SK-N-SH (cell line): ENCODE results near the gene TMEM184C. TPM values are rescaled to one million over a fixed set of nuclear protein-coding genes. Genes with fewer than 3 reads are reported as not detected.

Experiments
- CTCF ChIA-PET: fragments of 300-600, 350-600 bp; formaldehyde crosslinking; extraction: SDS; loops from one replicate; lab custom pipeline; 2021; lab: Yijun Ruan, JAX
- POLR2A ChIA-PET: fragments of 350-600 bp; sonication (Branson Sonifier 250); formaldehyde crosslinking; extraction: SDS; loops from one replicate; lab custom pipeline; 2020; ENCODE audit warnings: antibody characterized with exemption, inconsistent platforms; lab: Yijun Ruan, JAX
- DNase-seq: peaks from one replicate; pipeline ENCODE4 v3.0.0; 2012
- H2AFZ ChIP-seq: fragments of 200-600 bp; sonication (generic); 2 replicates; pipeline ENCODE4 v1.8.1; 2016; ENCODE audit warnings: antibody characterized with exemption, mild to moderate bottlenecking, low read depth
- H3F3A ChIP-seq: fragments of 200-600 bp; sonication (generic); replicated peaks from 2 replicates; pipeline ENCODE3; 2016; ENCODE audit warnings: antibody characterized with exemption, mild to moderate bottlenecking; ENCODE audit not compliant: insufficient read depth
- H3K27ac ChIP-seq, 2 experiments: fragments of 200-500 bp in 1 of 2; fragments of 200-600 bp in 1 of 2; sonication (Bioruptor generic) in 1 of 2; sonication (generic), shearing (Covaris generic) in 1 of 2; 2 replicates each; pipeline versions ENCODE4 v1.5.1 to v1.6.1; 2014 to 2016; ENCODE audit warnings: low read depth in 2 of 2, inconsistent platforms in 1 of 2, low read length in 1 of 2, mild to moderate bottlenecking in 1 of 2, mixed read lengths in 1 of 2
- H3K27me3 ChIP-seq: fragments of 200-600 bp; sonication (generic), shearing (Covaris generic); 2 replicates; pipeline ENCODE4 v1.6.1; 2016; ENCODE audit warnings: mixed run types; ENCODE audit not compliant: insufficient read depth
- H3K36me3 ChIP-seq, 2 experiments: fragments of 200-500 bp in 1 of 2; fragments of 200-600 bp in 1 of 2; sonication (Bioruptor generic) in 1 of 2; sonication (generic) in 1 of 2; replicated peaks in 1 of 2; 2 replicates each; pipeline versions ENCODE3 to v1.5.1; 2014 to 2016; ENCODE audit warnings: low read length in 1 of 2, mild to moderate bottlenecking in 1 of 2; ENCODE audit not compliant: insufficient read depth in 2 of 2, control insufficient read depth in 1 of 2
- H3K4me1 ChIP-seq, 2 experiments: fragments of 200-500 bp in 1 of 2; fragments of 200-600 bp in 1 of 2; sonication (Bioruptor generic) in 1 of 2; sonication (generic), shearing (Covaris generic) in 1 of 2; 2 replicates each; pipeline versions ENCODE4 v1.5.1 to v1.6.1; 2014 to 2016; ENCODE audit warnings: low read depth in 1 of 2, low read length in 1 of 2, mixed run types in 1 of 2; ENCODE audit not compliant: insufficient read depth in 2 of 2, control insufficient read depth in 1 of 2
- H3K4me2 ChIP-seq: fragments of 200-600 bp; sonication (generic), shearing (Covaris generic); 2 replicates; pipeline ENCODE4 v1.6.1; 2017; ENCODE audit warnings: mixed run types
- H3K4me3 ChIP-seq, 2 experiments: fragments of 200-500 bp in 1 of 2; fragments of 200-600 bp in 1 of 2; sonication (Bioruptor generic) in 1 of 2; sonication (generic), shearing (Covaris generic) in 1 of 2; 2 replicates each; pipeline versions ENCODE4 v1.5.1 to v1.8.1; 2014 to 2016; ENCODE audit warnings: low read depth in 2 of 2, inconsistent platforms in 1 of 2, low read length in 1 of 2, mild to moderate bottlenecking in 1 of 2, mixed read lengths in 1 of 2, moderate library complexity in 1 of 2
- H3K79me2 ChIP-seq: fragments of 200-600 bp; sonication (generic); 2 replicates; pipeline ENCODE4 v1.8.1; 2017; ENCODE audit warnings: mild to moderate bottlenecking; ENCODE audit not compliant: insufficient read depth
- H3K9ac ChIP-seq: fragments of 200-600 bp; sonication (generic); 2 replicates; pipeline ENCODE4 v1.6.1; 2017; ENCODE audit warnings: mixed run types
- H3K9me2 ChIP-seq: fragments of 200-600 bp; sonication (generic); 2 replicates; pipeline ENCODE4 v1.6.1; 2017; ENCODE audit warnings: mixed run types
- H3K9me3 ChIP-seq: fragments of 200-600 bp; sonication (generic); 2 replicates; pipeline ENCODE4 v1.6.1; 2017; ENCODE audit warnings: mixed run types, mild to moderate bottlenecking, moderate library complexity
- H4K20me1 ChIP-seq: fragments of 200-600 bp; sonication (generic); 2 replicates; pipeline ENCODE4 v1.6.1; 2017; ENCODE audit warnings: mild to moderate bottlenecking, mixed run types; ENCODE audit not compliant: insufficient read depth
- CHD2 ChIP-seq: fragments of 150-350 bp; IDR thresholded peaks from 2 replicates; pipeline ENCODE4 v1.6.1; 2018; ENCODE audit warnings: low read length; ENCODE audit not compliant: partially characterized antibody
- EP300 ChIP-seq, 2 experiments: IDR thresholded peaks; 2 replicates each; pipeline versions ENCODE4 v1.4.0 to v1.6.1; 2012; ENCODE audit warnings: borderline replicate concordance in 1 of 2, low read depth in 1 of 2, low read length in 1 of 2
- FOSL2 ChIP-seq: IDR thresholded peaks from 2 replicates; pipeline ENCODE4 v1.4.0; 2012; ENCODE audit warnings: low read depth, mild to moderate bottlenecking, moderate library complexity, borderline replicate concordance
- FOXJ3 ChIP-seq: sonication (generic); formaldehyde crosslinking; IDR thresholded peaks from 2 replicates; pipeline ENCODE4 v1.5.1; 2020; ENCODE audit warnings: mild to moderate bottlenecking, missing genetic modification reagents
- FOXM1 ChIP-seq: IDR thresholded peaks from 2 replicates; pipeline ENCODE4 v1.4.0; 2012; ENCODE audit warnings: low read depth, mild to moderate bottlenecking
- JUND ChIP-seq: IDR thresholded peaks from 2 replicates; pipeline ENCODE4 v1.4.0; 2012
- MAX ChIP-seq: IDR thresholded peaks from 2 replicates; pipeline ENCODE4 v1.4.0; 2012; ENCODE audit warnings: low read depth
- MXI1 ChIP-seq: IDR thresholded peaks from 2 replicates; pipeline ENCODE4 v1.6.1; 2012; ENCODE audit warnings: mild to moderate bottlenecking, low read depth, low read length, improper control_type of control experiment
- NFIC ChIP-seq: IDR thresholded peaks from 2 replicates; pipeline ENCODE4 v1.4.0; 2012; ENCODE audit warnings: borderline replicate concordance
- PBX3 ChIP-seq: IDR thresholded peaks from 2 replicates; pipeline ENCODE4; 2012
- POLR2AphosphoS5 ChIP-seq: IDR thresholded peaks from 2 replicates; pipeline ENCODE4 v1.6.1; 2012; ENCODE audit warnings: low read depth, low read length
- RAD21 ChIP-seq: IDR thresholded peaks from 2 replicates; pipeline ENCODE4 v1.6.1; 2012; ENCODE audit warnings: mild to moderate bottlenecking, low read length
- RCOR1 ChIP-seq: fragments of 150-350 bp; IDR thresholded peaks from 2 replicates; pipeline ENCODE4 v1.6.1; 2017; ENCODE audit warnings: antibody characterized with exemption, low read length
- RXRA ChIP-seq: IDR thresholded peaks from 2 replicates; pipeline ENCODE4 v1.4.0; 2012; ENCODE audit warnings: low read depth, mild to moderate bottlenecking, borderline replicate concordance
- SIN3A ChIP-seq: IDR thresholded peaks from 2 replicates; pipeline ENCODE4 v1.6.1; 2012; ENCODE audit warnings: low read depth, mild to moderate bottlenecking, low read length, moderate library complexity, borderline replicate concordance
- SMC3 ChIP-seq: IDR thresholded peaks from 2 replicates; pipeline ENCODE4 v1.6.1; 2012; ENCODE audit warnings: low read depth, low read length, improper control_type of control experiment
- TAF1 ChIP-seq: IDR thresholded peaks from 2 replicates; pipeline ENCODE4 v1.6.1; 2012; ENCODE audit warnings: low read depth, mild to moderate bottlenecking, low read length, moderate library complexity, borderline replicate concordance
- TCF12 ChIP-seq: IDR thresholded peaks from 2 replicates; pipeline ENCODE4 v1.4.0; 2012
- TEAD4 ChIP-seq: IDR thresholded peaks from 2 replicates; pipeline ENCODE4 v1.4.0; 2012; ENCODE audit warnings: mild to moderate bottlenecking, borderline replicate concordance; ENCODE audit not compliant: insufficient read depth
- YY1 ChIP-seq: IDR thresholded peaks from 2 replicates; pipeline ENCODE4 v1.4.0; 2012; ENCODE audit warnings: low read depth, mild to moderate bottlenecking
- WGBS: methylation state at CpG from one replicate; pipeline ENCODE4 v1.1.6; 2017; ENCODE audit warnings: low lambda C conversion rate; 5-methylcytosine and 5-hydroxymethylcytosine counted together
- polyA plus RNA-seq, 3 experiments: library from polyadenylated mRNA; depleted of rRNA; stranded (reverse); fragments of >200 nt; gene quantifications; 2 replicates each; pipeline ENCODE4 v1.2.3, GENCODE V29; 2012

The TMEM184C gene
- polyA plus RNA-seq, 1 of the 3 experiments (the other 2 are of a cell fraction): 17.5 TPM

GRCh38 chr4:147645099-147645498 is 27.9 kb downstream of the TMEM184C start (continued):
- TF ChIP-seq PBX3: no peak
- TF ChIP-seq MAX: no peak
- no peak for TF ChIP-seq FOXM1
- no peak for TF ChIP-seq RXRA
- no peak for TF ChIP-seq SIN3A
- no peak for TF ChIP-seq EP300 (IDR thresholded peaks at IDR 0.05; ENCODE audit: borderline replicate concordance in 1 of 2, low read depth in 1 of 2, low read length in 1 of 2)
- no peak for TF ChIP-seq SMC3
- no peak for TF ChIP-seq TEAD4
- no peak for TF ChIP-seq RAD21
- TF ChIP-seq TAF1: no peak

- Histone ChIP-seq H3K9ac (no peak overlapping the region), H3K9me2 (no peaks in the 10 kb centered on the region), H3F3A (peaks cover 8% of the 10 kb centered on the region), H2AFZ (no peak overlapping the region), H3K27me3 (no peaks in the 10 kb centered on the region), H3K4me3 (no peak overlapping the region), H3K4me1 (peaks cover 0 to 5% of the 10 kb centered on the region in 2 experiments; a peak in 3 of 4 replicates), H3K4me2 (no peak overlapping the region), H3K27ac (no peak overlapping the region), H3K79me2 (peaks cover 17% of the 10 kb centered on the region), H4K20me1 (no peaks in the 10 kb centered on the region), H3K36me3 (peaks cover 11 to 15% of the 10 kb centered on the region in 2 experiments), H3K9me3 (no peaks in the 10 kb centered on the region)
- DNase-seq: no peak
- TF ChIP-seq TCF12 (no peak), TEAD4 (no peak)
- POLR2A ChIA-PET: no interaction called here
- CTCF ChIA-PET: interaction anchor here (4.0 kb wide), 1 partner anchor 219 kb away, joined by 17 read pairs; no protein-coding TSS in a partner anchor
Observed at GRCh38 chr4:147648656-147649055, 31.5 kb downstream of the TMEM184C start.

GRCh38 chr4:147651563-147651962 is 34.4 kb downstream of the TMEM184C start:
- H4K20me1 ChIP-seq: no peaks in the 10 kb centered on the region
- no peaks in the 10 kb centered on the region for H3K4me1 ChIP-seq
- no peak overlapping the region for H3K9ac ChIP-seq
- POLR2A ChIA-PET: no interaction called here
- H3K27me3 ChIP-seq: no peaks in the 10 kb centered on the region
- CTCF ChIA-PET: interaction anchor here (4.0 kb wide), 1 partner anchor 216 kb away, joined by 17 read pairs; no protein-coding TSS in a partner anchor
- peaks cover 14% of the 10 kb centered on the region for H3K79me2 ChIP-seq
- 90% methylated on average over 1 of the region's 1 CpG for WGBS
- no peaks in the 10 kb centered on the region for H3F3A ChIP-seq
- no peak overlapping the region for H3K4me2 ChIP-seq
- peaks cover 22 to 26% of the 10 kb centered on the region in 2 experiments for H3K36me3 ChIP-seq
- no peak overlapping the region for H3K4me3 ChIP-seq
- no peaks in the 10 kb centered on the region for H3K9me2 ChIP-seq
- no peak overlapping the region for H3K27ac ChIP-seq
- no peaks in the 10 kb centered on the region for H3K9me3 ChIP-seq
- DNase-seq: no peak
- H2AFZ ChIP-seq: no peak overlapping the region
- TF ChIP-seq TCF12: no peak
- TF ChIP-seq RXRA: no peak
- TF ChIP-seq JUND: no peak
- TF ChIP-seq FOXJ3: no peak
- no peak for TF ChIP-seq CHD2
- no peak for TF ChIP-seq RCOR1
- no peak for TF ChIP-seq SMC3
- TF ChIP-seq SIN3A: no peak
- no peak for TF ChIP-seq FOXM1
- TF ChIP-seq FOSL2: no peak
- no peak for TF ChIP-seq TEAD4
- no peak for TF ChIP-seq MXI1
- no peak for TF ChIP-seq POLR2AphosphoS5
- no peak for TF ChIP-seq YY1
- no peak for TF ChIP-seq MAX
- no peak for TF ChIP-seq NFIC
- no peak for TF ChIP-seq PBX3
